HFF-Myc (cell line): Measurements from ENCODE around the gene SLBP.

Experiments
- DNase-seq: peaks from one replicate; pipeline ENCODE4 v3.0.0-alpha.2; 2011; ENCODE audit warnings: low read depth; ENCODE audit errors: extremely low read depth
- H3K4me3 ChIP-seq: replicated peaks from 2 replicates; pipeline ENCODE4 v1.5.1; 2011; ENCODE audit warnings: low read depth, mild to moderate bottlenecking, control low read depth, low read length
- CTCF ChIP-seq: IDR thresholded peaks from 2 replicates; pipeline ENCODE4 v1.5.1; 2012; ENCODE audit warnings: mild to moderate bottlenecking, low read depth, low read length, control low read depth; ENCODE audit errors: missing control alignments

SLBP gene

GRCh38 chr4:1737666-1738065 lies 25.5 kb upstream of the SLBP start:
- no peak overlapping the region for H3K4me3 ChIP-seq
- no peak for TF ChIP-seq CTCF
- no peak for DNase-seq

- DNase-seq, result no peak
- H3K4me3 ChIP-seq, result no peak overlapping the region
- TF ChIP-seq CTCF, result no peak
Observed at GRCh38 chr4:1736812-1737211, 24.7 kb upstream of the SLBP start.

GRCh38 chr4:1735215-1735614 lies 23.1 kb upstream of the SLBP start:
- no peak for TF ChIP-seq CTCF
- H3K4me3 ChIP-seq, result no peak overlapping the region
- DNase-seq, result no peak

DNA sequence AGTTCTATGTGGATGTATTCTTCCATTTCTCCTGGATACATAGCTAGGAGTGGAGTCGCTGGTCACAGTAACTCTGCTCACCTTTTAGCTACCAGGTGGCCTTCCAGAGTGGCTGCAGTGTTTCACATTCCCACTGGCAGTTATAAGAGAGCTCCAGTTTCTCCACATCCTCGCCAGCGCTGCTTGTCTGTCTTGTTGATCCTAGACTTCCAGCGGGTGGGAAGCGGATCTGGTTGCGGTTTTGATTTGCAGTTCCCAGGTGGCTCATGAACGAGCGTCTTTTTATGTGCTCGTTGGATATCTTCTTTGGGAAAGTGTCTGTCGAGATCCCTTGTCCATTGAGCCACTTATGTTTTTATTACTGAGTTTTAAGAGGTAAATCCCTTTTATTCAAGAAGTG lies 20.8 kb upstream of the SLBP start:
- no peak for TF ChIP-seq CTCF
- DNase-seq, result no peak
- no peak overlapping the region for H3K4me3 ChIP-seq

- TF ChIP-seq CTCF, result no peak
- no peak for DNase-seq
Observed at GRCh38 chr4:1731180-1731579, 19.1 kb upstream of the SLBP start.

DNA sequence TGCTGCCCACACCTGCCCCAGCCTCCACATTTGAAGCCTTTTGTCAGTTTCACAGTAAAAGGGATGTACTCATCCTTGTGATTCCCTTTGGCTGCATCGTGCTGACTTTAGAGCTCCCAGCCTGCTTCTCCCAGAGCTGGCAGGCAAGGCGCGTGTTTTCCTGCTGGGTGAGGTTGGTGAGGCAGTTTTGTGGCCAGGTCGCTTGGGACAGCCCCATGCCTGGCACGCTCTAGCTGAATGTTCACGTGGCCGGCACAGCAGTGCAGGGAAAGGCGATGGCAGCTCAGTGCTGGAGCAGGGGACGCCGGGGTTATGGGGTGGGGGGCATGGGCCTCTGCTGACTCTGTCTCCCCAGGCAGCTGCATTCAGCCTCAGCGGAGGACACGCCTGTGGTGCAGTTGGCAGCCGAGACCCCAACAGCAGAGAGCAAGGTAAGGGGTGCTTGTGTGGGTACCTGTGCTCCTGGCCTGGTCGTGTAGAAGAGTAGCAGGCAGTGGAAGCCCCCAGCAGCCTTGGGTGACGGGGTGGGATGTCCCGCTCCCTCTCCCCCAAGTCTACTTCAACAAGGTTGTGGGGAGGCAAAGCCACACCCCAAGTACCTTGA lies 18.5 kb upstream of the SLBP start:
- DNase-seq, result no peak
- no peak for TF ChIP-seq CTCF
- no peak overlapping the region for H3K4me3 ChIP-seq

More at GRCh38 chr4:1731180-1731579, 19.1 kb upstream of the SLBP start:
- no peak overlapping the region for H3K4me3 ChIP-seq
